ENCODE results near the gene PCED1B. TPM values are rescaled to one million over a fixed set of nuclear protein-coding genes. Genes with fewer than 3 reads are reported as not detected.

Gene PCED1B
- total and polyA plus RNA-seq, 2 experiments from 2014 or later: 3.6 to 6.6 TPM

DNA sequence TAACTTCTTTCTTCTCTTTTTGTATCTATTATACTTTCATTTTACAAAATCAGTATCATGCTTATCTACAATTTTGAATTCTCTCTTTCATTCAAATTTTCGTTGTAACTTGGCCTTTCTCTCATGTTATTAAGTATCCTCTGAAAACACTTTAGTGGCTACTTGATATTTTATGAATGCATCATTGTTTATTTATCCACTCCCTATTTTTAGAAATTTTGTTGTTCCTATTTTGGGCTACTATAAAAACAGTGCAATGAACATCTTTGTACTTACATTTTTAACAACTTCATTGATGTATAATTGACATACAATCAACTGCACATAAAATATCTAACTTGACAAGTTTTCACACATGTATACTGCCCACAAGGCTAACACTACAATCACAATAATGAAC, 44.3 kb downstream of the PCED1B start:
- Histone ChIP-seq H3K4me2 (no peak overlapping the region), H3K27me3 (no peaks in the 10 kb centered on the region), H3K79me2 (no peaks in the 10 kb centered on the region), H3K4me3 (no peak overlapping the region), H3K9me2 (replicated peaks; ENCODE audit: insufficient read depth) (no peaks in the 10 kb centered on the region), H3K9me3 (ENCODE audit: low read depth) (no peaks in the 10 kb centered on the region), H3K36me3 (replicated peaks; ENCODE audit: insufficient read depth, low read depth) (no peaks in the 10 kb centered on the region), H2AFZ (no peak overlapping the region), H4K20me1 (ENCODE audit: insufficient read depth, poor library complexity, severe bottlenecking) (no peaks in the 10 kb centered on the region), H3K27ac (no peak overlapping the region), H3K4me1 (ENCODE audit: insufficient read depth) (no peaks in the 10 kb centered on the region)
- no peak for DNase-seq (ENCODE audit: low spot score)
- 79% methylated on average over 1 of the region's 1 CpG for WGBS (ENCODE audit: low lambda C conversion rate, missing lambda C conversion rate)
- TF ChIP-seq EZH2 (IDR thresholded peaks at IDR 0.05; ENCODE audit: borderline replicate concordance): no peak
- TF ChIP-seq EZH2phosphoT487 (IDR thresholded peaks at IDR 0.05; ENCODE audit: low read depth, severe bottlenecking, unreplicated experiment): no peak
- TF ChIP-seq, protein P1, sequence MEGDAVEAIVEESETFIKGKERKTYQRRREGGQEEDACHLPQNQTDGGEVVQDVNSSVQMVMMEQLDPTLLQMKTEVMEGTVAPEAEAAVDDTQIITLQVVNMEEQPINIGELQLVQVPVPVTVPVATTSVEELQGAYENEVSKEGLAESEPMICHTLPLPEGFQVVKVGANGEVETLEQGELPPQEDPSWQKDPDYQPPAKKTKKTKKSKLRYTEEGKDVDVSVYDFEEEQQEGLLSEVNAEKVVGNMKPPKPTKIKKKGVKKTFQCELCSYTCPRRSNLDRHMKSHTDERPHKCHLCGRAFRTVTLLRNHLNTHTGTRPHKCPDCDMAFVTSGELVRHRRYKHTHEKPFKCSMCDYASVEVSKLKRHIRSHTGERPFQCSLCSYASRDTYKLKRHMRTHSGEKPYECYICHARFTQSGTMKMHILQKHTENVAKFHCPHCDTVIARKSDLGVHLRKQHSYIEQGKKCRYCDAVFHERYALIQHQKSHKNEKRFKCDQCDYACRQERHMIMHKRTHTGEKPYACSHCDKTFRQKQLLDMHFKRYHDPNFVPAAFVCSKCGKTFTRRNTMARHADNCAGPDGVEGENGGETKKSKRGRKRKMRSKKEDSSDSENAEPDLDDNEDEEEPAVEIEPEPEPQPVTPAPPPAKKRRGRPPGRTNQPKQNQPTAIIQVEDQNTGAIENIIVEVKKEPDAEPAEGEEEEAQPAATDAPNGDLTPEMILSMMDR (IDR thresholded peaks at IDR 0.05; ENCODE audit: poor library complexity): no peak

DNA sequence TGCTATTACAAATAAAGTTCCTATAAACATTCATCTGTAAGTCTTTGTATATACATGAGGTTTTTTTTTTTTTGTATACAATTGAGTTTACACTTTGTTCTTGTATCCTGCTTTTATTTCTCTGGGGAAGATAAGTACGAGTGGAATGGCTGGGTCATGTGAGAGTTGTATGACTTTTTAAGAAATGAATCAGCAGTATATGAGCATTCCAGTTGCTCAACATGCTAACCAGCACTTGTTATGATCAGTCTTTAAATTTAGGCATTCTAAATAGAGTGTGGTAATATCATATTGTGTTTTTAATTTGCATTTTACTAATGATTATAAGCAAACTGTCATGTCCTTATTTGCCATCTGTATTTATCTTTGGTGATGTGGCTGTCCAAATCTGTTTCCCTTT, 45.0 kb downstream of the PCED1B start:
- no peak overlapping the region for H2AFZ ChIP-seq
- no peaks in the 10 kb centered on the region for H4K20me1 ChIP-seq (ENCODE audit: insufficient read depth, poor library complexity, severe bottlenecking)
- TF ChIP-seq, protein P1 (IDR thresholded peaks at IDR 0.05; ENCODE audit: poor library complexity): no peak
- TF ChIP-seq EZH2phosphoT487 (IDR thresholded peaks at IDR 0.05; ENCODE audit: low read depth, severe bottlenecking, unreplicated experiment) (no peak), EZH2 (IDR thresholded peaks at IDR 0.05; ENCODE audit: borderline replicate concordance) (no peak)
- H3K9me3 ChIP-seq (ENCODE audit: low read depth): no peaks in the 10 kb centered on the region
- H3K27me3 ChIP-seq: no peaks in the 10 kb centered on the region
- no peaks in the 10 kb centered on the region for H3K4me1 ChIP-seq (ENCODE audit: insufficient read depth)
- no peak overlapping the region for H3K27ac ChIP-seq
- H3K9me2 ChIP-seq (replicated peaks; ENCODE audit: insufficient read depth): no peaks in the 10 kb centered on the region
- no peaks in the 10 kb centered on the region for H3K79me2 ChIP-seq
- WGBS (ENCODE audit: low lambda C conversion rate, missing lambda C conversion rate): 43% methylated on average over 1 of the region's 1 CpG
- no peaks in the 10 kb centered on the region for H3K36me3 ChIP-seq (replicated peaks; ENCODE audit: insufficient read depth, low read depth)
- no peak overlapping the region for H3K4me2 ChIP-seq
- no peak overlapping the region for H3K4me3 ChIP-seq
- DNase-seq (ENCODE audit: low spot score): no peak

DNA sequence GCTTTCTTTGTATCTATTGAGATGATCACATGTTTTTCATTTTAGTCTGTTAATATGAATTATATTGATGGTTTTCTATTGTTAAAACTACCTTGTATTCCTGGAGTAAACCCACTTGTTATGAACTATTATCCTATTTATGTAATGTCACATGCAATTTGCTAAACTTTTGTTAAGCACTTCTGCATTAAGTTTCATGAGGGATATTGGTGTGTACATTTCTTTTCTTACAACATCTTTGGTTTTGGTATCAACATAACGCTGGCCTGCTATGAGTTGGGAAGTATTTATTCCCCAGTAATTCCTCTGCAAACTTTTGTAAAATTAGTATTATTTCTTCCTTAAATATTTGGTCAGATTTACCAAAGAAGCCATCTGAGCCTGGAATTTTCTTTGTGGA, 46.8 kb downstream of the PCED1B start:
- no peak for DNase-seq (ENCODE audit: low spot score)
- H3K79me2 ChIP-seq: no peaks in the 10 kb centered on the region
- no peaks in the 10 kb centered on the region for H3K36me3 ChIP-seq (replicated peaks; ENCODE audit: insufficient read depth, low read depth)
- no peak overlapping the region for H3K4me2 ChIP-seq
- no peaks in the 10 kb centered on the region for H3K4me1 ChIP-seq (ENCODE audit: insufficient read depth)
- TF ChIP-seq, protein P1 (IDR thresholded peaks at IDR 0.05; ENCODE audit: poor library complexity): no peak
- TF ChIP-seq EZH2 (IDR thresholded peaks at IDR 0.05; ENCODE audit: borderline replicate concordance) (no peak), EZH2phosphoT487 (IDR thresholded peaks at IDR 0.05; ENCODE audit: low read depth, severe bottlenecking, unreplicated experiment) (no peak)
- no peak overlapping the region for H3K4me3 ChIP-seq
- 96% methylated on average over 1 of the region's 1 CpG for whole genome bisulfite sequencing (ENCODE audit: low lambda C conversion rate, missing lambda C conversion rate)
- H3K9me2 ChIP-seq (replicated peaks; ENCODE audit: insufficient read depth): no peaks in the 10 kb centered on the region
- no peak overlapping the region for H3K27ac ChIP-seq
- H3K9me3 ChIP-seq (ENCODE audit: low read depth): no peaks in the 10 kb centered on the region
- H2AFZ ChIP-seq: no peak overlapping the region
- no peaks in the 10 kb centered on the region for H3K27me3 ChIP-seq
- no peaks in the 10 kb centered on the region for H4K20me1 ChIP-seq (ENCODE audit: insufficient read depth, poor library complexity, severe bottlenecking)

DNA sequence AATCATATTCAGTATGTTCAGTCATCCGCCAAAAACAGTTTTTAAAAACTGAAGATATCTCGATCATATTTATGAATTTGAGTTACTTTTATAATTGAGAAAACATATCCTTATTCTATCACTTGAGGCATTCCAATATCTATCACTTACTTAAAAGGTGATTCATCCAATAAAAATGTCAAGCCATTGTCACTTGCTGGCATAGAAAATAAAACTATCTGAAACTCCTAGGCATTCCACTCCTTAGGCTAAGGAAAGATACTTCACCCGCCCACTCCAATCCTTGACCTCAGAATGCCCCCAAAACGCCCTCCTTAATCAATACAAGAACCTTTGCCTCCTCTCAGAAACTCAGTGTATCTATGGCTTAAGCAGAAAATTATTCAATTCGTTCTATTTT, 51.6 kb downstream of the PCED1B start:
- H2AFZ ChIP-seq: no peak overlapping the region
- no peaks in the 10 kb centered on the region for H3K36me3 ChIP-seq (replicated peaks; ENCODE audit: insufficient read depth, low read depth)
- no peak for DNase-seq (ENCODE audit: low spot score)
- H3K9me2 ChIP-seq (replicated peaks; ENCODE audit: insufficient read depth): no peaks in the 10 kb centered on the region
- no peaks in the 10 kb centered on the region for H3K9me3 ChIP-seq (ENCODE audit: low read depth)
- H3K27ac ChIP-seq: no peak overlapping the region
- no peaks in the 10 kb centered on the region for H3K4me1 ChIP-seq (ENCODE audit: insufficient read depth)
- H3K4me3 ChIP-seq: no peak overlapping the region
- no peaks in the 10 kb centered on the region for H4K20me1 ChIP-seq (ENCODE audit: insufficient read depth, poor library complexity, severe bottlenecking)
- WGBS (ENCODE audit: low lambda C conversion rate, missing lambda C conversion rate): 74% methylated on average over 5 of the region's 5 CpGs
- H3K27me3 ChIP-seq: no peaks in the 10 kb centered on the region
- no peak overlapping the region for H3K4me2 ChIP-seq
- TF ChIP-seq, protein P1 (IDR thresholded peaks at IDR 0.05; ENCODE audit: poor library complexity): no peak
- TF ChIP-seq EZH2 (IDR thresholded peaks at IDR 0.05; ENCODE audit: borderline replicate concordance) (no peak), EZH2phosphoT487 (IDR thresholded peaks at IDR 0.05; ENCODE audit: low read depth, severe bottlenecking, unreplicated experiment) (no peak)
- H3K79me2 ChIP-seq: no peaks in the 10 kb centered on the region
